ENCODE measurements around the gene ANO1.
A peak's percentile ranks its signal among the peaks of the same experiment; 100 is the strongest.

Gene ANO1

DNA sequence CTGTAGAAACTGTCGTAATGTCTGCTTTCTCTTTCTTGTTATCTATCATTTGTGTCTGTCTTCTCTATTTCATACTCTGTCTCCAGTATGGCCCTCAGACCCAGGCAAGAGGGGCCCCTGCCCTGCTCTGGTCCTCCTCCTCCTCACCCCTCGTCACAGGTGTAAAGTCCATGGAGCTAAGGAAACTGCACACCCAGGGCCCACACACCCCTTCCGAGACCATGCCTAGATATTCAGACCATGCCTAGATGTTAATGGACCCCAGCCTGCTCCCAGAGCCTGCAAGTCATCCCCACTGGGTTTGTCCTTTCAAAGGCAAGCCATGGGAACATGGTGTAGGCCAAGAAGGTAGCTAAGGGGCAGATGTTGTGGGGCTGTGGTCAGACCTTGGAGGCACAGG lies 24.1 kb upstream of the ANO1 start:
- no peak for DNase-seq

DNA sequence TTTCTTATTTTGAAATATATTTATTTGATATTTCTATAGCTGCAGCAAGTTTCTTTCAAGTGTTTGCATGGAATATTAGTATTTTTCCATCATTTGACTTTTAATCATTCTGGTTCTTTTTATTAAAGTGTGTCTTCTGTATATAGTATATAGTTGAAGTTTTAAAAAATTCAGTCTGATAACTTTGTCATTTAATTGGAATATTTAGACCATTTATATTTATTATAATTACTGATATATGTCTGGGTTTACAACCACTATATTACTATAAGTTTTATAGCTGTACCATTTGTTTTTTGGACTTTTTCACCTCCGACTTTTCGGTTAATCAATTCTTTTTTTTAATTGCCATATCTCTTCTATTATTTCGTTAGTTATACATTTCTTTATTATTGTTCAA lies 22.7 kb upstream of the ANO1 start:
- DNase-seq: no peak

DNA sequence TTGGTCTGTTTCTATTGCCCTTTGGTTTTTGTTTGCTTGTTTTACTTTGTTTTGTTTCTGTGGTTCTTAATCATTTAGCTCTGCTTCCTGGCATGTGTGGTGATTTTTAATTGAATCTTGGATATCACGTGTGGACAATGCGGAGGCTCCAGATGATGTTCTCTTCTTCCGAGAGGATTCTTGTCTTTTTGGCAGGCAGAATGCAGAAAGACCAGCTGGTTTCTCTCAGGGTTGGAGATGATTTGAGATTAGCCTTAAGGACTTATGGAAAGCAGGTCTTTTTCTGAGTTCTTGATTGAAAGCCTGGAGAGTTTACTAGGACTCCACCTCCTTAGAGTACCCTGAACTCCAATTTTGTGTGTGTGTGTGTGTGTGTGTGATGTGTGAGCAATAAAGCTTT lies 21.0 kb upstream of the ANO1 start:
- DNase-seq: no peak

DNA sequence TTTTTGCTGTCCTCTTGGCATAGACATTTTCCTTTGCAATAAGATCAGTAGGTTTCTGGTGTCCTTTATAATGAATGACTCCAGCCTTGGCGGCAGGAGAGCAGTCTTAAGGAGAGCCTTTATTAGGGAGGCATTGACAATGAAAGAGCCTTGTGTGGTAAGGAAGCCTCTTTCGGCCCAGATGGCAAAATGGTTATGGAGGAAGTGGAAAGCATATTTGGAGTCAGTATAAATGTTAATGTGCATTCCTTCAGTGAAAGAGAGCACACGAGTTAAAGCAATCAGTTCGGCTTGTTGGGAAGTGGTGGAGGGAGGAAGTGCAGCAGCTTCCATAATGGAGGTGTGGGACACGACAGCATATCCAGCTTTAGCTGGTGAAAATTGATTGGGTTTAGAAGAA lies 18.1 kb upstream of the ANO1 start:
- DNase-seq: no peak

DNA sequence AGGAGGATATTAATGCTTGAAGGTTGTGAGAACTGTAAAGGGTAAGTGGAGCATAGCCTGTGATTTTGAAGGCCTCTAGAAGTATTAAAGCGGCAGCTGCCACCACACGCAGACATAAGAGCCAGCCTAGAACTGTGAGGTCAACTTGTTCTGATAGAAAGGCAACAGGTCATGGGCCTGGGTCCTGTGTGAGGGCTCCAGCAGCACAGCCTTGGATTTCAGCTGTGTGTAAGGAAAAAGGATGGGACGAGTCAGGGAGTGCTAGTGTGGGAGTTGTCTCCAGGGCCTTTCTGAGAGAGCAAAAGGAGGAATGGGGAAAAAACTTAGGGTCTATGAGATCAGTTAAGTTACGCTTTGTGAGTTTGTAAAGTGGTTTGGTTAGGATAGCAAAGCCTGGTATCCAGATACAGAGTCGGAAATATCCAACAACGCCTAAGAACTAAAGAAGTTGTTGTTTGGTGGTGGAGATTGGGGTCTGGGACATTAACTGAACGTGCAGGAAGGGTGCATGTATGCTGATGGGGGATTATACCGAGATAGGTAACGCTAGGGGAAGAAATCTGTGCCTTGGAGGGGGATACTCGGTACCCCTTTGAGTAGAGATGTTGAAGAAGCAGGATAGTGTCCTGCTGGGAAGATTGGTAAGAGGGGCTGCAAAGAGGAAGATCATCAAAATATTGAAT lies 17.4 kb upstream of the ANO1 start:
- no peak for DNase-seq

DNA sequence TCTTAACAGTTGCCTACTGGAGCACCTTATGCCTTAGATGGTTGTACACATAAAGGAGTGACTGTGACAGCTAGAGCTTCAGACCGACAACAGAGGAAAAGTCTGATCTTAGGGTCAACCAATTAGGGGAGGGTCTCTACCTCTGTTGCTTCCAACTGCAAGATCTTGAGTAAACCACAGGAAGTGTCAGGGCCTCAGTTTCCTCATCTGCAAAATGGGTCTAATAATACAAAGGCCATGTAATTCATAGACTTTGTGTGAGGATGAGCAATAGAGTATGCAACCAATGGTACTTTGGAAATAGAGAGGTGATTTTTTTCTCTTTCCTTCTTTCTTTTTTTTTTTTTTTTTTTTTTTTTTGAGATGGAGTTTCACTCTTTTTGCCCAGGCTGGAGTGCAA lies 16.4 kb upstream of the ANO1 start:
- no peak for DNase-seq

DNA sequence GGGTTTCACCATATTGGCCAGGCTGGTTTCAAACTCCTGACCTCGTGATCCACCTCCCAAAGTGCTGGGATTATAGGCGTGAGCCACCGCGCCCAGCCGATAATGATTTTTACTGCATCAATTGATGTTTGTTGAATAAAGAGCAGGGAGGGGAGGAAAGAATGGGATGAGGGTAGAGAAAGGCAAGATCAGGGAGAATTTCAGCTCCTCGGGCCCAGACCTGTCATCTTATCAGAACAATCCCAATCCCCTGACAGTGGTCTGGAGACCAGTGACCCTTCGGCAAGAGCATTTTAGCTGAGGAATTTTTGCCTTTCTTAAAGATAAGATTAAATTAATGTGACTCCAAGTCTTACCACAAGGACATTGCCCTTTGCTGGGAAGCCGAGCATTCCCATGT lies 15.0 kb upstream of the ANO1 start:
- DNase-seq: no peak

DNA sequence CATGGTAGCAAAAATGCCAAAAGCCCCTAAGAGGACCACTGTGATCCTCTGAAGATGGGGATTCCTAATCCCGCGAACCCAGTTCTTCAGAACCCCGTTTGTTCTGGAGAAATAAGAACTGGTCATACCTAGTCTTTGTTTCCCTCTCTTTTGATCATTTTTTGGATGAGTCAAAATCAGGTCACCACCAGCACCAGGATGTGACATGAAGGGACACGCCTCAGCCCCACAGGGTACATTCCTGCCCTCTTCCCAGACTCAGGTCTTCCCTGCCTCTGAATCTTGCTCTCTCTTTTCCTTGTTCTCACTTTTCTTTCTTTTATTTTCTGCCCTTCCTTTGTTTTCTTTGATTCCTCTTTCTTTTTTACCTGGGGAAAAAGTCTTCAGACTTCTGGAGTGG lies 14.6 kb upstream of the ANO1 start:
- DNase-seq: no peak

DNA sequence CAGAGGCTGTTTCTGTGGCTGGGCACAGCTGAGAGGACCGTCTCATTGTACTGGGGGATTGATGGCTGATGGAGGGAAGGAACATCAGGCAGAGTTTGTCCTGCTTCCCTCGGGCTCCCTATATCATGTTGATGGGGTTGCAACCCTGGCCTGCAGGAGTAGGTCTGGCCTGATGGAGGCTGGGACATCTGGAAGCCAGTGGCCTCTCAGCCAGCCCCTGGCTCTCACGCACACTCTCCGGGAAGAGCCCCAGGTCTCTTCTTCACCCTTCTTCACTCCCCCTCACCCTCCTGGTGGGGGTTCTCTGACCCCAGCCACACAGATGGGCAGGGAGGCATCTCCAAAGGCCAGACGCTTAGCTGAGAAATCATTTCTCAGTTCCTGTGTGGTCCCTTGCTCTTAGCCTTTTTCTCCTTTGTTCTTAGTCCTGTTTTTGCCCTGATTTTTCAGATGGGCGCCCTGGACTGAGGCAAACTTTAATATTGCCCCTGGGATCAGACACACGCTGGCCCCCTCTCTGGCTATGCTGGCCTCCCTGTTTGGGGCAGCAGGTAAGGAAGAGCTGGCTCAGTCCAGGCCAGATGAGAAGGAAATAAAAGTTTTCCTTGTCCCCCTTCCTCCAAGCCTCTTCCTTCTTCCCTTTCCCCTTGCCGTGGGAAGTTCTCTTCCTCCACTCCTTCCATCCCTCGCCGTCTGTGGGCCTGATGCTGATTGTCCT lies 13.9 kb upstream of the ANO1 start:
- DNase-seq: no peak

DNA sequence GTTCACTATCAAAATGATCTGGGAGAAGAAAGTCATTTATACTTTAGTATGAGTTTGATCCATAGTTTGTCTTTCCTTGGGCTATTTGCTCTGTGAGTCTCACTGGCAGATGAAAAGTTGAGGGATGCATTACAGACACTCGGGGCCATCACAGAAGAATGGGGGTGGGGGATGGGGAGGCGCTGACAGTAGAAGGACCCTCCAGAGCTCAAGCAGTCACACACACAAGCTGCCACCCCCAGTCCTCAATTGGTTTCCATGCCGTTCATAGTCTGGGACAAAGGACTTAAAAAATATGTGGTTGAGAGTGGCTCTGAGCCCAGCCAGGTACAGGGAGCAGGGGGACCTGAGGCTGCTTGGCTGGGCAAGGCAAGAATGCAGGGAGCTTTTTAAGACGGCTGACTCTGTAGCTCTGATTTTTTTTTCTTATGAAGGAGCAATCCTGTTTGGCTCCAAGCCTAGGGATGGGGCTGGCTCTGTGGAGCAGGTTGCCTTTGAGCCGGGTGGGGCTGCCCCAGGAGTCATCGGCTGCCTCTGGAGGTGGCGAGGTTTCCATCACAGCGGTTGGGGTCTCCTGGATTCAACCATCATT lies 13.3 kb upstream of the ANO1 start:
- no peak for DNase-seq

DNA sequence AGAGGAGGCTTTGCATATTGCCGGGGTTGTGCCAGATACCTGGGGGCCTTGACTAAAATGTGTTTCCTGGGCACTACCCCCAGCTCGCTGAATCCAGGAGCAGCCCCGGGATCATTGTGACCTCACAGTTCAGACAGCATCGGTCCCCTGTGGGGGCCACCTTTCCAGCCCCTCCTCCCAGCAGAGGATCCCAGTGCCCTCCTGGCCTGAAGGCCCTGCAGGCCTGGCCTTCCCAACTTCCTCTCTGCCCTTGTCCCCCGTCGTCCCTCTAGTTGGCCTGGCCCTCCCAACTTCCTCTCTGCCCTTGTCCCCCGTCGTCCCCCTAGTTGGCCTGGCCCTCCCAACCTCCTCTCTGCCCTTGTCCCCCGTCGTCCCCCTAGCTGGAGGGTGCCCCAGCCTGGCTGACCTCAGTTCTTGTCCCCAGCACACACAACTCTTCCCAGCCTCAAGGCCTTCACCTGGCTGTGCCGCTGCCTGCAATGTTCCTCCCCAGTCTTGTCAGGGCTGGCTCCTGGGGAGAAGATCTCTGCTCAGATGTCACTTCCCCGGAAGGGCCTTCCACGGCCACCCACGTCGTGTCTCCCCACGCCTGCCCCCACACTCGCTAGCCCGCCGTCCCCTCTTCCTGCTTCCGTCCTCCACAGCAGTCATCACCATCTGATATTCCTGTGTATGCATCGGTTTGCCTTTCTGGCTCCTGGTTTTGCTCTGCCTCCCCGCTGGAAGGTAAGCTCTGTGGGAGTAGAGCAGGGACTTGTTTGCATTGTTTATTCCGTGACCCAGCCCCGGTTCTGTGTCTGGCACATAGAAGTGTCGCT lies 12.6 kb upstream of the ANO1 start:
- DNase-seq: peak; percentile 37

DNA sequence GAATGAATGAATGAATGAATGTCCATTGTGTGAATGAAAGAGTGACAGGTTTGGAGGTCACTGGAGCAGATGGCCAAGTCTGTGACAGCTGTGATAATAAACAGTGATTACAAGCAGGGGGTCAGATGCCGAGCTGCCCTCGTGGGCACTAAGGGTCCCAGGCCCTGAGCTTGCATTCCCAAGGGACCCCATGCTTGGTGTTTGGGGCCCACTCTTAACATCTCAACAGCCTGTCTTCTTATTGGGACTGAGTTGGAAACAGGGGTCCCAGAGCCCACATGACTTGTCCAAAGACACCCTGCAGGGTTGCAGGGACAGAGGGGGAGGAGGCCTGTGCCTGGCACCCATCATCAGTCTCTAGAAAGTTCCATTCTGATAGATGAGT lies 12.0 kb upstream of the ANO1 start:
- peak; percentile 11 for DNase-seq

DNA sequence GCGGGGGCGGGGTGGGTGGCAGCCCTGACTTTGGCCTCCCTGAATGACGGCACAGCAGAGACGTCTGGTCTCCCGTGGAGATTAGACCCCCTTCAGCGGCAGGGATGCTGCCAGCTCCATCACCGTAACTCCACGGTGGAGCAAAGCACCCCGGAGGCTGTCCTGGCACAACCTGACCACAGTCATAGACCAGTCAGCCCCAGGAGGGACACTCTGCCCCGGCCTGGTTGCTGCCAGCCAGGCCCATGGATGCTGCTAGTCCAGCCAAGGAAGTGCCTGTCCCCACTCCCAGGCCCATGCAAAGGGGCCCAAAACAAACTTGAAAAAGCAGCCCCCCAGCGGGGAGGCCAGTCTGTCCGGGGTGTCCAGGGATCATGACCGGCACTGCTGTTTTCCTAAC lies 11.5 kb upstream of the ANO1 start:
- peak; percentile 36 for DNase-seq

DNA sequence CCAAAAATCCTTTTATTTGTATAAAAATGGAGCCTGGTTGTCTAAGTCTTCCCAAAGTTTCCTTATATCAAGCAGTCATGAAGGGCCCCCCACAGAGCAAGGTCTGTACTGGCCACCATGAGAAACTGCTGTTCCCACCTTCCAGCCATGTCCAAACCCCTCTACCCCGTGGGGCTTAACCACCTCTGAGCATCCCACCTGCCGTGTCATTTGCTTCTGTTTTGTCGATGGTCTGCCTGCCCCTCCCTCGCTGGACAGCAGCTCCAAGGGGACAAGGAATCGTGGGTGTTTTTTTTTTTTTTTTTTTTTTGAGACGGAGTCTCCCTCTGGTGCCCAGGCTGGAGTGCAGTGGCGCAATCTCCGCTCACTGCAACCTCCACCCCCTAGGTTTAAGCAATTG lies 11.1 kb upstream of the ANO1 start:
- DNase-seq: peak; percentile 25

DNA sequence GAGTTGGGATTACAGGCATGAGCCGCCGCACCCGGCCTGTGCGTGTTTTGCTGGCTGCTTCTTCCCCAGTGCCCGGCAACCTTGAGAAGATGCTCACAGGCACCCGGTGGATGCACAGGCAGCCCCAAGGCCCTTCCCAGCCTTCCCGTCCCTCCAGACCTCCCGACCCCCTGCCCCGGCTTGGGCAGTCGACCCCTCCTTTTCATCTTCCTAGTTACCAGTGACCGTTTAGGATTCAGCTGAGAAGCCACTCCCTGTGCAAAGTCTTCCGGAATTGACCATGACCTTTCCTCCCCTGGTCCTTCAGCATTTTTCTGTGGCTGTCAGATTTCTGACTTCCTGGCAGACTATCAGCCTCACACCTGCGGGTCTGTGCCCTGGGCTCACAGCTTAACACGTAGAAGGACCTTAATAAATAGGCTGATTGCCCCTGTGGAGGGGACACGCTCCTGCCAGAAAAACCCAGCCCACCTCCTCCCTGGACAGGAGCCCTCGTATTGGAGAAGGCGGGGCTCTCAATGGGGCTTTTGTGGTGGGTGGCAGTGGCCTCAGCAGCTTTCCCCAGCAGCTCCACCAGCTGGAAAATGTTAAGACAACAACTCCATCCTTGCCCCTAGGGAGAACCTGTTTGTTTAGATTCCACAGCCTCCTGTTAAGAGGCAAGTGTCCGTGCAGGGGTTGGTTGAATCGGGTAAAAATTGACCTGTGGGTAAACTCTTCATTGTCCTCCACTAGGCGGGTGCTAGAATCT lies 10.4 kb upstream of the ANO1 start:
- peak; percentile 30 for DNase-seq

DNA sequence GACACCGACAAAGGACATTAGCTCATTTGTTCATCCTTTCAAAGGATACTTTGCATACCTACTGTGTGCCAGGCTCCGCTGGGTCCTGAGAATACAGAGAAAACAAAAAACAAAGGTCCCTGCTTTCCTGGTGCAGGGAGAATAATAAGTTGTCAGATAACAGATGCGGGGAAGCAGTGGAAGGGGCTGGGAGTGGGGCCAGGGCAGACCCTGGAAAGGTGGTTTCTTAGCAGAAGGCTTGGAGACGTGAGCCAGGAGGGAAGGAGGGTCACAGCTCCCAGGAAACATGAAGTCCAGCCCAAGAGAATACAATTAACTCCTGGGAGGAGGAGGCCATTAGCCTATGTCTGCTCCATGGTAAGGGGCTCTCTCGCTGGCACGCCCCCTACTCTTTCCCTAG lies 9.8 kb upstream of the ANO1 start:
- DNase-seq: peak; percentile 21

DNA sequence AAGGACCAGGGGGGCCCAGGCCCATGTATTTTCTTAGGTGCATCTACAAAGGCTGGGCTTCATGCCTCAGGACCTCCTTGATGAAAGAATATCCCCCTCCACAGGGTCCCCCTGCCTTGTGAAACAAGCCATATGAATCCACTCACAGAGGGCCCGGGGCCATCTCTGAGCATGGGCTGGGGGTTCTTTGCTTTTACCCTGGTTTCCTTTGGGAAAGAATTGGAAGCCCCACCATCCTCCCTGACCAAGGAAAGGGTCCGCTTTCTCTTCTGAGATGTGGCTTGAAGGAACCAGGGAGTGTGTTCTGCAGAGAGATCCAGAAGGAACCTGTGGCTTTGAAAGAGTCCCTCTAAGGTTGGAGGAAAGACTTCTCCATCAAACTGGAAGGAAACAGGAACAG lies 9.2 kb upstream of the ANO1 start:
- DNase-seq: peak; percentile 12

DNA sequence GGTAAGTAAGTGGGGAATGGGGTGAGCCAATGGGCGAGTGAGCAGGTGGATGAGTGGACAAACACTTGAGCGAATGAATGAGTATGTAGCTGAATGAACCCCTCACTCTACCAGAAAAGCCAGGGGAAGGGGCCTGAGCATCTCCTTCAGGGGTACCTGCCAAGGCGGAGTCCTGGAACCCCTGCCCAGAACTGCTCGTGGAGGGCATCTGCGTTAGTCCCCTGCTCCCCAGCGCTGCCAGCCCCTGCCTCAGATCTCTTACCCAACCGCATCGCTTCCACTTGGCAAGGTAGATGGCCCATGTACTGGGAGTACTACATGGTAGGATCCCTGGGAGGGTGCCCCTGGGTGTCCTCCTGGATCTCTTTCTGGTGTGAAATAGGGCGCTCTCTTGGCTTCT lies 7.4 kb upstream of the ANO1 start:
- peak; percentile 28 for DNase-seq

DNA sequence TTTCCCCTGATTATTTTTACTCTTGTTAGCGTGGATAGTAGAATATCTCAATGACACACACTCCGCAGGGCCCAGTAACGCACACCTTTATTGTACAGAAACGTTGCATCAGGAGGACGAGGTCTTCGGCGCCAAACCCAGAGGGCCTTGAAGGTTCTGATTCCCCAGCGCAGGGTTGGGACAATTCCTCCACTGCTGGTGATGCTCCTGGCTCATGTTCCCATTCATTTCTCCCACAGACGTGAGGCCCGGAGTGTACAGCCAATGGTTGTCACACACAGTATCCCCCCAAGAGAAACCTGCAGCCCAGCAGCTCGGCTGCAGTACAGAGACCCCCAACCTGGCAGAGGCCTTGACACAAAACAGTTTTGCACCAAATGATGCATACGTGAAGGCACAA lies 6.1 kb upstream of the ANO1 start:
- no peak for DNase-seq

DNA sequence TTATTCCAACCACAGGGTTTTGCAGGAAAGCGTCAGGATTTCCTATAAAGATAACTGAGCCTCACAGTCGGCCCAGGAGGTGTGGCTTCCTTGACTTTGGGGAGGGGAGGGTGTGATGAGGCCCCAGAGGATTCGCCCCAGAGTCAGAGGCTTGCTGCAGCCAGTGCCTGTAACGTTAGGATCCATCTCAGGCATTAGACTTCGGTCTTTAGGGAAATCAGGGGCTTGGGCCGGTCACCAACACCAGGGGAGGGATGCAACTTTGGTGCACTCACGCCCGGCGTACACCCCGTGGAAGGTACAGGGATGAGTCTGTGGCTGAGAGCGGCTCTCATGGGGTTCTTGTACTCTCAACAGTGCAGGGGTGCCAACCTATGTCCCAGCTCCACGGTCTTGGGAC lies 5.7 kb upstream of the ANO1 start:
- DNase-seq: peak; percentile 26

DNA sequence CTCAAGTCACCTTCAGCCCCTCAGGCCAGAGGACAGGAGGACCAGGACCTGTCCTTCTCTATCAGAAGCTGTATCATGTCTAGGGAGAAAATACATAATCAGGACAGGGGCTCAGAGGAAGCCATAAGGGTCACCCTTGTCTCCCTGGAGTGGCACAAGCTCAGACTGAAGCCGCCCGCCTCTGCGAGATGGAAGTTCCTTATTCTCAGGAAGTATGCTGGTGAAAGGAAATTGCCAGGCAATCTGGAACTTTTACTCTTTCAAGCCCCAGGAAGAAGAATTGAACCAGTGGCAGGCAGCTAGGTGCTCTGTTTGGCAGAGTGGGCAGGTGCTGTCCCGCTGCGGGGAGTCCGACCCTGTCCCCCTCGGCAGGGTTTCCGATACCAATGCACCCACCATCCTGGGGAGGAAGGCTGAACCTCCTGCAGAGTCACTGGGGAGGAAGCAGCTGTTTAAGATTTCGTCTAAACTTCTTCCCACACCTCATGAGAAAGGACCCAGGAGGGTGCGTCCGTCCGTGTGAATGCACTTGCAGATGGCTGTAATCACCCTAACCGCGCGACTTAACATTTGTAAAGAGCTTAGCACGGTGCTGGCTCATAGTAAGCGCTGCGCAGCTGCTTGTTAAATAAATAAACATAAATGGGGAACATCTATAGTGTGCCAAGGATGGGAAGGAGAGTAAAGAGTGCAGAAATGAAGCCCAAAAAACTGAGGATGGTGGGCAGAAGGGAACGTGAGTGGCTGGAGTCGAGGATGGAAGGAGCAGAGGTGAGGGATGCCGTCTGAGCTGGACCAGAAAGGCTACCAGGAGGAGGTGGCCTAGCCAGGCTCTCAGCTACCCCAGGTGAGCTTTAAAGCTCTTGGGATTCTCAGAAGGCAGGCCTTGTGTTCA lies 5.0 kb upstream of the ANO1 start:
- DNase-seq: no peak

DNA sequence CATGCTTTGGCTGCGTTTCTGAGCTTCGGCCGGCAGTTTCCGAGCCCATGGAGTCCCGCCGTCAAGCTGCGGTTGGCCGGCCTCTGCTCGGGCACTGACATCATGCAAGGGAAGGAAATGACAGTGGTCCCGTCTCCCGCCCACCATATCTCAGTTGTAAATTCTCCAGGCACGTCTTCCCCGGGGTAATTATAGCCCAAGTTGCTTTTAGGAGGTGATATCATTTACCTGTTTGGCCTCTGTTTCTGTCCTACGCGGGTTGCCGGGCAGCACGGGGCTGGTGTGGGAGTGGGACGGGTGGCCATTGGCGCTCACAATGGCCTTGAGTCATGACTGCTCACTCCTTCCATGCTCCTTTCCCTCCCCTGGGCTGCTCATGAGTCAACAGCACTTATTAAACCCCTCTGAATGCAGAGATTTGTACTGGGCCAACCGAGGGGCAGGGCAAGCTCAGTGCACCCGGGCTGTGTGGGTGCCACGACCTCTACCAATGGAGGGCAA lies 4.2 kb upstream of the ANO1 start:
- peak; percentile 67 for DNase-seq

Data from right forelimb (tissue), 1 donor.